DMS114 treated with DMSO at 0.1 percent for 48 hours (cell line): Measurements from ENCODE around the gene SEZ6L.
"Not testable (repeated sequence)": the region's sequence is repeated elsewhere in the genome, so short reads cannot be mapped to it uniquely, and the experiment has no call there.

Experiments used
- DNase-seq: peaks from one replicate; lab custom pipeline; 2025; ENCODE audit not compliant: unreplicated experiment; lab: John Stamatoyannopoulos, UW

The SEZ6L gene

GRCh38 chr22:26374391-26375026 lies 205.2 kb downstream of the SEZ6L start:
- no peak for DNase-seq

- DNase-seq = peak; percentile 13
Observed at GRCh38 chr22:26377170-26377830, 208.0 kb downstream of the SEZ6L start.

GRCh38 chr22:26380072-26380830 lies 211.0 kb downstream of the SEZ6L start:
- no peak for DNase-seq

- no peak for DNase-seq
Observed at GRCh38 chr22:26382782-26383181, 213.5 kb downstream of the SEZ6L start.

GRCh38 chr22:26383968-26384556 lies 214.8 kb downstream of the SEZ6L start:
- DNase-seq = no peak

- no peak for DNase-seq
Observed at GRCh38 chr22:26385164-26385563, 215.9 kb downstream of the SEZ6L start.

GRCh38 chr22:26389125-26389524 lies 219.9 kb downstream of the SEZ6L start:
- DNase-seq = no peak

GRCh38 chr22:26391091-26391490 lies 221.8 kb downstream of the SEZ6L start:
- DNase-seq = no peak

- DNase-seq = no peak
Observed at GRCh38 chr22:26391623-26392022, 222.4 kb downstream of the SEZ6L start.

GRCh38 chr22:26393929-26394328 lies 224.7 kb downstream of the SEZ6L start:
- no peak for DNase-seq

GRCh38 chr22:26394777-26395176 lies 225.5 kb downstream of the SEZ6L start:
- DNase-seq = no peak

GRCh38 chr22:26395926-26396325 lies 226.7 kb downstream of the SEZ6L start:
- no peak for DNase-seq

- peak; percentile 28 for DNase-seq
Observed at GRCh38 chr22:26398741-26399153, 229.5 kb downstream of the SEZ6L start.

- DNase-seq = no peak
Observed at GRCh38 chr22:26399289-26399688, 230.0 kb downstream of the SEZ6L start.

- no peak for DNase-seq
Observed at GRCh38 chr22:26401726-26402125, 232.5 kb downstream of the SEZ6L start.

GRCh38 chr22:26404851-26405421 lies 235.7 kb downstream of the SEZ6L start:
- DNase-seq = no peak

- DNase-seq = no peak
Observed at GRCh38 chr22:26406118-26406517, 236.9 kb downstream of the SEZ6L start.

- not testable (repeated sequence) for DNase-seq
Observed at GRCh38 chr22:26408562-26409220, 239.4 kb downstream of the SEZ6L start.

GRCh38 chr22:26409719-26410335 lies 240.6 kb downstream of the SEZ6L start:
- DNase-seq = no peak

- no peak for DNase-seq
Observed at GRCh38 chr22:26410386-26410785, 241.1 kb downstream of the SEZ6L start.
